Keratinocyte (primary cell): ENCODE measurements around the gene ACOXL.

ENCODE experiments used
- CTCF ChIP-seq, 3 experiments: IDR thresholded peaks in 1 of 3; conservative IDR thresholded peaks in 1 of 3; optimal IDR thresholded peaks in 1 of 3; 2 replicates in 2 of 3; 3 replicates in 1 of 3; pipeline versions ENCODE3 to v1.5.1; 2011; ENCODE audit warnings: low read length in 3 of 3, mild to moderate bottlenecking in 3 of 3, moderate library complexity in 2 of 3, control low read depth in 1 of 3, inconsistent platforms in 1 of 3; ENCODE audit not compliant: insufficient read depth in 2 of 3; ENCODE audit errors: extremely low read depth in 1 of 3
- EZH2 ChIP-seq: IDR thresholded peaks from one replicate; pipeline ENCODE4 v1.6.1; 2012; ENCODE audit warnings: inconsistent platforms, mild to moderate bottlenecking, low read length, moderate library complexity

DNA sequence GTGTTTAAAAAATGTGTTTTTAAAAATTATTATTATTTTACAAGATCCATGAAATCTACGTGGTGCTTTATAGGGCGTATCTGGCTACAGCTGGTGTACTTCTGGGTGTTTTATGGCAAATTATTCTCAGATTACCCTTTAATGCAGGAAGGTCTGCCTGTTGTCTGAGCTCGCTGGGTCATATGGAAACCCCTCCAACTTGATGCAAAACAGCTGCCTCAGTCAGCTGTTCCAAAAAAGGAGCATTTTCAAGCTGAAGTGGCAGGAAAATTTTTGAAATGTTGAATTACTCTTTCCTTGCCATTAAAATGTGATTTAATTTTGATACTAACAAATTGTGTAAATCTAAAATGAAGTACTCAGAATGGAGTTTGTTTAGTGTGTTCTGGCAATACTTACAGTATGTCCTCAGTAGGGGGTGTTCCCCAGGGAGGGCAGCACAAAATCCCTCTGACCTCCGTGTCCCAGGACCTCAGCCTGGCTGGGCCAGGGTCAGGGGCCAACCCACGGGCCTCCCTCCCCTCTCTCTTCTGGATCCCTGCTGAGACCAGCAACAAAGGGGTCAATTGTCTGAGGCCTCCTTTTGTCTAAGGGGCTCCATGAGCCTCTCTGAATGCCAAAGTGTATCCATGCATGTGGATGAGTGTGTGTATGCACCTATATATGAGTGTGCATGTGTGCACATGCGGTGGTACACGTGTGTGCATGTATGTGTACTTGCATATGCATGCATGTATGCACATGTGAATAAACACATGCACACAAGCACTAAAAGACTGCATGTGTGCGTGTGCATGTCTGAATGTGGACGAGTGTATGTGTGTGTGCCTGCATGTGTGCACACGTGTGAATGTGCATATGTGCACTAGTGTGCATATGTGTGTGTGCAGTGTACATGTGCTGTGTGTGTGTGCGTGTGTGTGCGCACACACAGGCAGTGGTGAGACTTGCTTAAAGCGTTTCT lies 105.4 kb downstream of the ACOXL start:
- TF ChIP-seq CTCF (optimal IDR thresholded peaks at IDR 0.05 in 1 of 3, IDR thresholded peaks at IDR 0.05 in 1 of 3, conservative IDR thresholded peaks at IDR 0.05 in 1 of 3; ENCODE audit: extremely low read depth in 1 of 3, insufficient read depth in 2 of 3, low read length in 3 of 3) (no peak), EZH2 (no peak)
